ENCODE data around the gene RAD51B. TPM values are rescaled to one million over a fixed set of nuclear protein-coding genes. Genes with fewer than 3 reads are reported as not detected.

The RAD51B gene
- total and polyA plus RNA-seq, 7 donors: 2.4 to 24.4 (median 7.1) TPM

DNA sequence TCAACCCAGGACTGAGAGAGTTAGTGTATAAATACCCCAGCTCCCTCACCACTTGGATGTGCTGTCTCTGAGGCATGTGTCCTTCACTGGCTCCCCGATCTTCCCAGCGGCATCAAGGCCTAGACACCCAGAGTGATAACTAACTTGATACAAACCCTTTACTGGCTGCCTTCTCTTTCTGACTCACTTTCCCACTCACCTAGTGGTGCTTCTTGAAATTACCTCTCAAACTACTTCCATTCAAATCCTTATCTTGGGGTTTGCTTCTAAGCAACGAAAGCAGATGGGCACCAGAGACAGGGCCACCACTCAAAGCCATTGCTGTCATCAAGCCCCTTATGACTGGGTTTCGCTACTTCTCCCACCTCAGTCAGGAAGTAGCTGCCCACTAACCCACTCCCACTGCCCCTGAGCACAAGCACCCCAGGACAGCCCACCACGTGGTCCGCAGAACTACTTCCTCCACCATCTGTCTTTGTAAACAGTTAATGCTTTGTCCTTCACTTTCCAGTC is 956.1 kb downstream of the RAD51B start:
- no peaks in the 10 kb centered on the region for H3K36me3 ChIP-seq
- no peak overlapping the region for H3K27ac ChIP-seq
- no peak overlapping the region for H3K4me3 ChIP-seq
- peak; percentile 51 for DNase-seq
- WGBS, 2 donors: 87 to 94% methylated on average over 6 of the region's 6 CpGs
- H3K27me3 ChIP-seq: no peaks in the 10 kb centered on the region
- no peaks in the 10 kb centered on the region for H3K9me3 ChIP-seq
- TF ChIP-seq POLR2AphosphoS5 (IDR thresholded peaks at IDR 0.05): no peak
- TF ChIP-seq, protein P1, sequence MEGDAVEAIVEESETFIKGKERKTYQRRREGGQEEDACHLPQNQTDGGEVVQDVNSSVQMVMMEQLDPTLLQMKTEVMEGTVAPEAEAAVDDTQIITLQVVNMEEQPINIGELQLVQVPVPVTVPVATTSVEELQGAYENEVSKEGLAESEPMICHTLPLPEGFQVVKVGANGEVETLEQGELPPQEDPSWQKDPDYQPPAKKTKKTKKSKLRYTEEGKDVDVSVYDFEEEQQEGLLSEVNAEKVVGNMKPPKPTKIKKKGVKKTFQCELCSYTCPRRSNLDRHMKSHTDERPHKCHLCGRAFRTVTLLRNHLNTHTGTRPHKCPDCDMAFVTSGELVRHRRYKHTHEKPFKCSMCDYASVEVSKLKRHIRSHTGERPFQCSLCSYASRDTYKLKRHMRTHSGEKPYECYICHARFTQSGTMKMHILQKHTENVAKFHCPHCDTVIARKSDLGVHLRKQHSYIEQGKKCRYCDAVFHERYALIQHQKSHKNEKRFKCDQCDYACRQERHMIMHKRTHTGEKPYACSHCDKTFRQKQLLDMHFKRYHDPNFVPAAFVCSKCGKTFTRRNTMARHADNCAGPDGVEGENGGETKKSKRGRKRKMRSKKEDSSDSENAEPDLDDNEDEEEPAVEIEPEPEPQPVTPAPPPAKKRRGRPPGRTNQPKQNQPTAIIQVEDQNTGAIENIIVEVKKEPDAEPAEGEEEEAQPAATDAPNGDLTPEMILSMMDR (IDR thresholded peaks at IDR 0.05): no peak
- no peak for TF ChIP-seq POLR2A (IDR thresholded peaks at IDR 0.05)
- no peak for TF ChIP-seq EP300 (IDR thresholded peaks at IDR 0.05)
- peaks cover 0 to 30% (median 27%) of the 10 kb centered on the region in 4 donors for H3K4me1 ChIP-seq
- intact Hi-C loops (cut with DNase I): no loop called here

DNA sequence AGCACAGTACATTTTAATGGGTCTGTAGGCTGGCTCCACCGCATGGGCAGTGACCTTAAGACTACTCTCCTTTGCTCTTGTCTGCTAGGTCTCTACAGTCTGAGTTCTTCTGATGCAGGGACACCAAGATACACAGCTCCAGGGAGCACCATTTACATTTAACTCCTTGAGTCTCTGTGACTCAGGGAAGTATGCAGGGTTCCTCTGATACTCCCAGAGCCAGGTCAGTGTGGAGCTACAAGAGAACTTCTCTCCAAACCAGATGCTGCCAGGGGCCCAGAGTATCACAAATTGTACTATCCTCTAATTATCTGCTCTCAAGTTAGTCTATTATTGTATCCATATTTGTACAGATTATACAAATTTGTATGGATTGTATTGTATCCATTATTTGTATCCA is 958.1 kb downstream of the RAD51B start:
- no peak overlapping the region for H3K4me3 ChIP-seq
- peaks cover 0 to 49% (median 44%) of the 10 kb centered on the region in 4 donors for H3K4me1 ChIP-seq
- WGBS, 2 donors: 98% methylated on average over 1 of the region's 1 CpG
- intact Hi-C loops (cut with DNase I): no loop called here
- peak overlapping the region in 2 of 4 donors; percentile 85 to 99 for H3K27ac ChIP-seq
- peak; percentile 41 for DNase-seq
- H3K27me3 ChIP-seq: no peaks in the 10 kb centered on the region
- H3K9me3 ChIP-seq: no peaks in the 10 kb centered on the region
- H3K36me3 ChIP-seq: no peaks in the 10 kb centered on the region
- TF ChIP-seq EP300 (IDR thresholded peaks at IDR 0.05) (no peak), POLR2A (IDR thresholded peaks at IDR 0.05) (no peak), POLR2AphosphoS5 (IDR thresholded peaks at IDR 0.05) (no peak)
- TF ChIP-seq, protein P1 (IDR thresholded peaks at IDR 0.05): no peak

Small RNA genes lying within 50 kb of the gene (small RNA-seq; reads per million reads assigned to genes)
- gene RN7SL108P: 0 reads per million in 3 donors
- gene RN7SL706P: 0 reads per million in 3 donors
- gene RNU6-921P: 0 reads per million in 3 donors

Other genes starting within 250 kb of the RAD51B start
- gene PIGH, start 219.5 kb upstream of the RAD51B start, total RNA-seq: 10 to 100 TPM; 15.2 to 32.9 (median 24.4) TPM
- 10 to 100 TPM in 1 of 3 donors, 1 to 10 TPM in 2; 8.4 to 14.1 (median 9.9) TPM for gene PIGH, start 219.5 kb upstream of the RAD51B start, polyA plus RNA-seq
- gene ARG2, start 199.9 kb upstream of the RAD51B start, total RNA-seq: 10 to 100 TPM in 1 of 4 donors, 1 to 10 TPM in 3; 1.6 to 11.4 (median 5.5) TPM
- gene ARG2, start 199.9 kb upstream of the RAD51B start, polyA plus RNA-seq: 10 to 100 TPM in 1 of 3 donors, 1 to 10 TPM in 1, under 1 TPM in 1; 0.60 to 59.2 (median 5.7) TPM
- gene VTI1B, start 145.1 kb upstream of the RAD51B start, total RNA-seq: 100 to 1,000 TPM in 2 of 4 donors, 10 to 100 TPM in 2; 58.6 to 114 (median 97.7) TPM
- gene VTI1B, start 145.1 kb upstream of the RAD51B start, polyA plus RNA-seq: 100 to 1,000 TPM in 2 of 3 donors, 10 to 100 TPM in 1; 68.5 to 148 (median 138) TPM
- gene RDH11, start 124.0 kb upstream of the RAD51B start, total RNA-seq: 10 to 100 TPM; 24.7 to 49.0 (median 38.5) TPM
- 10 to 100 TPM in 2 of 3 donors, 1 to 10 TPM in 1; 4.2 to 58.5 (median 14.6) TPM for gene RDH11, start 124.0 kb upstream of the RAD51B start, polyA plus RNA-seq
- not detected for gene RDH12, start 117.9 kb upstream of the RAD51B start, total RNA-seq
- gene RDH12, start 117.9 kb upstream of the RAD51B start, polyA plus RNA-seq: under 1 TPM in 2 of 3 donors, not detected in 1; 0.12 to 0.60 TPM
- 10 to 100 TPM; 16.6 to 48.7 (median 22.1) TPM for gene ZFYVE26, start 3.2 kb upstream of the RAD51B start, total RNA-seq
- 10 to 100 TPM in 1 of 3 donors, 1 to 10 TPM in 2; 1.8 to 10.5 (median 4.2) TPM for gene ZFYVE26, start 3.2 kb upstream of the RAD51B start, polyA plus RNA-seq